ENCODE data around the gene OSBPL8.

- TF ChIP-seq, protein P1, sequence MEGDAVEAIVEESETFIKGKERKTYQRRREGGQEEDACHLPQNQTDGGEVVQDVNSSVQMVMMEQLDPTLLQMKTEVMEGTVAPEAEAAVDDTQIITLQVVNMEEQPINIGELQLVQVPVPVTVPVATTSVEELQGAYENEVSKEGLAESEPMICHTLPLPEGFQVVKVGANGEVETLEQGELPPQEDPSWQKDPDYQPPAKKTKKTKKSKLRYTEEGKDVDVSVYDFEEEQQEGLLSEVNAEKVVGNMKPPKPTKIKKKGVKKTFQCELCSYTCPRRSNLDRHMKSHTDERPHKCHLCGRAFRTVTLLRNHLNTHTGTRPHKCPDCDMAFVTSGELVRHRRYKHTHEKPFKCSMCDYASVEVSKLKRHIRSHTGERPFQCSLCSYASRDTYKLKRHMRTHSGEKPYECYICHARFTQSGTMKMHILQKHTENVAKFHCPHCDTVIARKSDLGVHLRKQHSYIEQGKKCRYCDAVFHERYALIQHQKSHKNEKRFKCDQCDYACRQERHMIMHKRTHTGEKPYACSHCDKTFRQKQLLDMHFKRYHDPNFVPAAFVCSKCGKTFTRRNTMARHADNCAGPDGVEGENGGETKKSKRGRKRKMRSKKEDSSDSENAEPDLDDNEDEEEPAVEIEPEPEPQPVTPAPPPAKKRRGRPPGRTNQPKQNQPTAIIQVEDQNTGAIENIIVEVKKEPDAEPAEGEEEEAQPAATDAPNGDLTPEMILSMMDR (IDR thresholded peaks at IDR 0.05): no peak
- TF ChIP-seq POLR2A (IDR thresholded peaks at IDR 0.05): no peak
Observed at GRCh38 chr12:76503957-76504356, 55.6 kb downstream of the OSBPL8 start.
